GM18873 (cell line): ENCODE data around the gene VRK3.
"Not testable (repeated sequence)": the region's sequence is repeated elsewhere in the genome, so short reads cannot be mapped to it uniquely, and the experiment has no call there.

Experiments used
- ATAC-seq: cut with Tn5 transposase; IDR thresholded peaks from one replicate; pipeline ENCODE4 v1.9.1; 2021; ENCODE audit warnings: mild to moderate bottlenecking, moderate library complexity, moderate number of reproducible peaks; ENCODE audit not compliant: unreplicated experiment, low FRiP score

The VRK3 gene

DNA sequence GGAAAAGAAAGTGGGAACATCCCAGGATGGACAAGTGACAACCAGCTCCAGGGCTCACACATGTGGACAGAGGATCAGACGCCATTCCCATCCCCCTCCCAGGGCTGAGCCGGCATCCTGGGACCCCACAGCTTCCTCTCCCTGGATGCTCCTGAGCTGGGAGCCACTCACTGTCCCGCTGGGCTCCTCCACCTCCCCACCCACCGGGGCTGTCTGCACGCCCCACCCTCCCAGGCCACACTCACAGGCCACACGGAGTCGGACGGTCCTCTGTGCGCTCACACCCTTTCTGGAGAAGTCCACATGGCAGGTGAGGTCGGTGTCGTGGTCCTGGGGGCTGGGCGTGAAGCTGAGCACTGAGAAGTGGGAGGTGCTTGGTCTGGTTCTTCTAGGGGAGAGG is 65.3 kb downstream of the VRK3 start:
- ATAC-seq, result not testable (repeated sequence)

DNA sequence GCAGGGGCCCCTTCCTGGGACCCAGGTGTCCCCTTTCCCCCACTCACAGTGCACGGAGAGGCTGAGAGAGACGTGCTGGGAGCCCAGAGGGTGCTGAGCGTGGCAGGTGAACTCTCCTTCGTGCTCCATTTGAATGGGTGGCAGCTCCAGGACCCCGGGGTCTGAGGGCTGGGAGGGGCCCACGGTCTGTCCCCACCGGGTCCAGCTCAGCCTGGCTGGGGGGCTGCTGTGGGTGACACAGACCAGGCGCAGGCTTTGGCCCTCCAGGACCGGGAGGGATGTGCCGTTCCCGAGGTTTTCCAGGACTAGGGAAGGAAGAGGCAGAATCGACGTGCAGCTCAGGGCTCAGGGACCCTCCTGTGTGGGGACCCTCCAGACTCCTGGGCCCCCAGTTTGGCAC is 66.6 kb downstream of the VRK3 start:
- not testable (repeated sequence) for ATAC-seq

DNA sequence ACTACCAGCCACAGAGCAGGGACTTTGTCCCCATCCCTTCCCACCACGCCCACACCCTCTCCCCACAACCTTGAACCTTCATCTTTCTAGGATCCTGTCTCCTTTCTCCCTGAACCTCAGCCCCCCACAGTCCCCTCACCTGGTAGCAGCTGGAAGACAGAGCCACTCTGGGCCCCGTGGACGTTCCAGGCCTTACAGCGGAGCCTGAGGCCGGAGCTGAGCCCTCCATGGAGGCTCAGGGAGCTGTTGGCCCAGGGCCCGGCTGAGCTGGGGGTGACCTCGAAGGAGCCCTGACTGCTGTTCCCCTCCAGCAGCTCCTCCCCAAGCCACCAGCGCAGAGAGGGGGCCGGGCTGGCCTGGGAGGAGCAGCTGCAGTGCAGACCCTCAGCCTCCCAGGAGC is 67.0 kb downstream of the VRK3 start:
- ATAC-seq, result not testable (repeated sequence)

DNA sequence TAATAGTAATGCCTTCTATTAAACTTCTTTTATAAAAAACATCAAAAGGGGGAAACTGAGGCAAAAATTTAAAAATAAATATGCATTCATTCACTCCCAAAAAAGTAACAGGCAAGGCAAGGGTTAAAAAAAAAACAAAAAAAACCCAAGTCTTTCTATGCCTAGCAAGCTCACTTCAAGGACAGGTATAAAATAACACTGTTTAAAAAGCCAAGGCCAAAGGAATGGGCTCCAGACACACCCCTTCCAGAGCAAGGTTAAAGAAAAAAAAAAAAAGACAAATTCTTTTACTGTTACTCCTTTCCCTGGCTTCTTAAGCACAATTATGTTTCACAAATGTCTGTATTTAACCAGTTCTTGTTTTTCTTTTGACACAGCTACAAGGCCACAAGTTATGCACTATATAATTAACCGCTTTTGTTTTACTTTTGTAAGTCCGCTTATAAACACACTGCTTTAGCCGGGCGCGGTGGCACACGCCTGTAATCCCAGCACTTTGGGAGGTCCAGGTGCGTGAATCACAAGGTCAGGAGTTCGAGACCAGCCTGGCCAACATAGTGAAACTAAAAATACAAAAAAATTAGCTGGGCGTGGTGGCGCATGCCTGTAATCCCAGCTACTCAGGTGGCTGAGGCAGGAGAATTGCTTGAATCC is 67.8 kb downstream of the VRK3 start:
- no peak for ATAC-seq

DNA sequence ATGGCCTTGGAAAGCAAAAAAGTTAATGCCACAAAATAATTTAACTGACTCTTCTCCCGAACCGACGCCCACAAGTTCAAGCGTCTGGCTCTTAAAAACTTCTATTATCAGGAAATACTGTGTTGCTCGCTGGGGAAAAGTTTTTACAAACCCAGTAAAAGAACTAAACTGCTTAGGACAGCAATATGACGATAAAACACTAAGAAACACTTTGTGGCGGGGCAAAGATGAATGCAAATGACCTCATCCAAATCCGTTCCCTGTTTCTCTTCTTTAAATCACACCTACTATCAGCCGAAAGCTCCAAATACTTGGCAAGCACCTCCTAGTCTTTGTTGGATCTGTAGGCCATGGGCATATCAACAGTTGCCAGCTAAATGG is 69.1 kb downstream of the VRK3 start:
- ATAC-seq, result no peak

DNA sequence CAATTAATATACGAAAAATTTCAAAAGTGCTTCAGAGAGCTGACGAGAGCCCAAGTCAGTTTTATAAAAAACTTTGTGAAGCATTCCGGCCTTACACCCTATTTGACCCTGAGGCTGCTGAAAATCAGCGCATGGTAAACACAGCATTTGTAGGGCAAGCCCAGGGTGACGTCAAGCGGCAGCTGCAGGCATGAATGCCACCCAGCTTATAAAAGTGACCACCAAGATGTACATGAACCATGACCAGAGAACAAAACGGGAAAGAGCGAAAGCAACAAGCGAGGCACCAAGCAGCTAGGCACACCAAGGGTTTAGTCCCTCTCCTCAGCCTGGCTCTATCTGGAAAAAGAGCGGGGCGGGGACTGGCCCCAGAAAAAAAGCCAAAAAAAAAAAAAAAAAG is 70.2 kb downstream of the VRK3 start:
- ATAC-seq, result no peak

DNA sequence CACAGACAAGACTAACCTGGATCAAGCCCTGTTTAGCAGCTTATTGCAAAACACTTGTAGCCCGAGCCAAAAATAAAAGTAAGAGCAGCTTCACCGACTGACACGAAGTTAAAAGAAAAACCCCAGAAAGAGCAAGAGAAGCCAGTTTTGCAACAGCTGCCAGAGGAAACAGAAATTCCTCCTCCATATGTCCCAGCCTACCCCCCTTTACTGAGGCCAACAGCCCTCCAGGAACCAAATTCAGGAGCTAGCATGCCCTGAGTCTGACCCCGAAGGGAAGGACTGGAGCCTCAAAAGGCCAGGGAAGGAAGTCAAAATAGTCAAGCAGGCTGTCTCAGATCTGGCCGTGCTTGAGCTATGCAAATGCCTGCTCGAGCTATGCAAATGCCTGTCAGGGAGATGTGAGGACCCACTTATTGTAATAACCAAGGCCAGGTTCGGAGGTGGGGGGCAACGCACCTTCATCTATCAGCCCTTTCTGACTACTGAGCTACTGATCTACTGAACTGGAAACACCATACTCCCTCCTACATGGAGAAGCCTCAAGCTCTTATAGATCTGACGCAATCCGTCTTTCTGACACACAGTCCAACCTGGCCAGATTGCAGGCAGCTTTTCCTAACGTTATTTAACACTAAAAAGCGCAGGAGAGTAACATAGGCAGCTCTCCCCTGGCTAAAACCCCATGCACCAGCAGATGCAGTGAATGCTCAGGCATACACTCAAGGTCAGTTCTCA is 70.9 kb downstream of the VRK3 start:
- no peak for ATAC-seq

DNA sequence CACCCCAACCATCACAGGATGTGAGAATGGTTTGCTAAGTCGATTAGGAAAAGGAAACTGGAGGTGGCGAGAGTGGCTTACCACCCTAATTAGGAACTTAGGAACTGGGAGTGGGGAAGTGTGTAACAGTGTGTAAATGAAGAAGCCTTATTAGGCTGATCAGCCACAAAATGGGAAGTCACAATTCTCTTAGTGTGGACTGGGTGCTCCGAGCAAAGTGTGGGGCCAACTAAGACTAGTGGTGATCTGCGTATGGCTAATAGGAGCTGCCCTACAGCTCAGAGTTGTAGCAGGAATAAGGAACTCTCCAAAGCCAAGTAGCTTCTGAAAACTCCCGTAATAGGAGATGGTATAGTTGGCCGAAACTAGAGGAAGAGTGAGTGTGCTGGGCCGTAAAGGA is 71.8 kb downstream of the VRK3 start:
- no peak for ATAC-seq

DNA sequence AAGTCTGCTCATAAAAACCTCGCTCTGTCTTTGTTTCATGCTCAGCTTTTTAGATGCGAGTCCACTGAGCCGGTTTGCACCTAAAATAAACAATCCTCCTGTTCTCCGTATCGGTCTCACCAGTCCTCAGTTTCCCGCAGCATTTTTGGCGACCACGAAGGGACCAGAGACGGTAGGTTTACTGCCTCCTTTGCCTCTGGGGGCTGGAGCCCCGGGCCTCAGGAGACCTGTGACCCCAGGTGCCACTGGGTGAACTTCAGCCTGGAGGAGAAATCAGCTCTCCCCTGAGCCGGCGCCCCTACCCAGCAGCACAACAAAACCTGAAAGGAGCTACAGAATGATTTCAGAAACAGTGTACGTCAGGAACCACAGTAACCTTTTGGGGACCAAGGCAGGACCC is 72.3 kb downstream of the VRK3 start:
- ATAC-seq, result no peak

DNA sequence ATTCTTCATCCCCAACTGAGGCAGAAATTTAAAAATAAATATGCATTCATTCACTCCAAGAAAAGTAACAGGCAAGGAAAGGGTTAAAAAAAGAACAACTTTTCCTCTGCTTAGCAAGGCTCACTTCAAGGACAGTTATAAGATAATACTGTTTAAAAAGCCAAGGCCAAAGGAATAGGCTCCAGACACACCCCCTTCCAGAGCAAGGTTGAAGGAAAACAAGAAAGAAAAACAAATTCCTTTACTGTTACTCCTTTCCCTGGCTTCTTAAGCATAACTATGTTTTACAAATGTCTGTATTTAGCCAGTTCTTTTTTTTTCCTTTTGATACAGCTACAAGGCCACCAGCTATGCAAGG is 72.7 kb downstream of the VRK3 start:
- ATAC-seq, result no peak

DNA sequence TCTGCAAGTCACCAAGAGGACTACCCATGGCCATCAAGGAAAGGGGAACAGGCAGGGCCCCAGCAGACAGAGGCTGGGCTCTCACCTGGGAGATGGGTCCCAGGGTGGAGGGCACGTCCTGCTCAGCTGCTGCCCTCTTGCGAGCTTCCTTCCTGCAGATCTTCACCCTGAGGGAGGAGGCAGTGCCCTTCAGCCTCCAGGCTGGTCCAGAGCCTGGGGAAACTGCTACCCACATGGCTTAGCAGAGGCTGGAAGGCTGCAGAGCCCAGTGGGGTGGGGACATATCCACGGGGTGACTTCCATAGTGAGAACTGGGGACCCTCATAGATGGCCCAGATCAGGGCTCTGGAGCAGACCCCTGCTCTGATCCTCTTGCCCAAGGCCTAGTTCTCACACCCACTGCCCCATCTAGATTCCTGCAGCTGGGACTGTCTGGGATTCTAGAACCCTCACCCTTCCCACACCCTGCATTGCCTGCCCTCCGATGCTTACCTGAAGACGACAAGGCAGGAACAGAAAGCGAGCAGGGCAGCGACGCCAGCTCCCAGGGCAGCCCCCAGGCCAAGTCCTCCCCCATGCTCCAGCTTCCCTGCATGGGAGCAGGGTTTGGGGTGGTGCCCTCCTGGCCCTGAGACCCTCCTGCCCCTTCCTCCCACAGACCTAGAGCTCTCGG is 73.2 kb downstream of the VRK3 start:
- no peak for ATAC-seq

DNA sequence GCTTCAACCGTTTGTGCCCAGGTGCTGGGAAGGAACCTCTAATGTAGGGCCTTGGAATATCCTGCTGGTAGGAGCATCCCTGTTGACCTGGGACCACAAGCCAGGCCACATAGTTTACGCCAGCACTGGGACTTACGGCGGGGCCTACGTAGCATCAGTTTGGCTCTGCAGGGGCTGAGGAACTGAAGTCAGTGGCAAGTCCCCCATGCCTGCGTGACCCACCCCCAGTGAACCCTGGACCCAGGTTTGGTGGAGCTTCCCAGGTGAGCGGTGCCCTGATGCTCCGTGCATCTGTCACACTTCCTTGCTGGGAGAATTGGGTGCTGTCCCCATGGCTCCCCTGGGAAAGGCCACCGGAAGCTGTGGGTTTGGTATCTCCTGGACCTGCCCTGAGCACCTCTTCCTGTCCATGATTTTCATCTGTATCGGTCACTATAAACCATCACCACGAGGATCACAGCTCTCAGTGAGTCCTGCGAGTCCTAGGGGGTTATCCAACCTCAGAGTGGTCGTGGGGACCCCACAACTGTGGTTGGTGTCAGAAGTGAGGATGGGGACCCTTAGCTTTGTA is 74.1 kb downstream of the VRK3 start:
- ATAC-seq, result no peak

DNA sequence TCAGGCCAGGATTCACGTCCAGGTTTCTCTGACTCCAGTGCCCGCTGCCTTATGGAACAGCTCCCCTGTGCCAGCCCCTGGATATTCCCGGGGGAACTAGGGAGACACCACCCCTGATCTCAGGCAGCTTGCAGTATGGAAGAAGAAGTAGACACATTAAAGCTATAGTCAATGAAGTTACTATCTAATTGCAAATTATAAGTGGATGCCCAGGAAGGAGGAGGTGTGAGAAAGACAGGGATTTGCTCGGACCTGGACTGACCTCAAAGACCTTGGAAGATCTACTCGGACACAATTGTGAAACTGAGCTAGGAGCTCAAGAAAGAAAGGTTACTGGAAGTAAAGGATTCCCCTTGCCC is 74.6 kb downstream of the VRK3 start:
- ATAC-seq, result no peak

DNA sequence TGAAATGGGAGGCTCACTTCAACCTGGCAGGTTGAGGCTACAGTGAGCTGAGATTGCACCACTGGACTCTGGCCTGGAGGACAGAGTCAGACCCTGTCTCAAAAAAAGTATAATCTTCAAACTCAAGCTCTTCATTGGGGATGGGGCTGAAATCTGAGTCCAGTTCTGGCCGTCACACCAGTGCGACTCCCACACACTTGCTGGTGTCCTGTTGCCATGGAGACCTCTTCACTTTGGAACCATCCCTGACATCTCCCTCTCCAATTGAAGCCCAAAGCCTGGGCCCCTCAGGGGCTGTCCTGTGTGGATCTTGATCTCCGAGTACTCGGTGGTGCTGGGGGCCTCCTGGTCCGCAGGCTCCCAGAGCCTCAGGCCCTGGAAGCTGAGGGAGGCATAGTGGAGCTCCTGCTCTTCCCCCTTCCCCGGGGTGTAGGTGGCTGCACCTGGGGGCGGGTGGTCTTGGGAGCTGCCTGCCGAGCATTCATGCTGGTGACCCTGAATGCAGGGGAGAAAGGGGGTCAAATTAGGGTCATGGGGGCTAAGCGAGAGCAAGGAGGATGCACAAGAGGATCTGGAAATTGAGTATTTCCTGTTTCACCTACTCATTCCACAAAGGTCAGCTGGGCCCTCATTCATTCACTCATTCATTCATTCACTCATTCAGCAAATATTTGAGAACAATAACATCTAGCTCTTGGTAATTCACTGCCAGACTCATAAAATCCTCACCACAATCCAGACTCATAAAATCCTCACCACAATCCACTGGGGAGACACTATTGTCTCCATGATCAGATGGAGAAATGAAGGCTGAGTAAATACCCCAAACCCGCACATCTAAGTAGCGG is 75.2 kb downstream of the VRK3 start:
- no peak for ATAC-seq

DNA sequence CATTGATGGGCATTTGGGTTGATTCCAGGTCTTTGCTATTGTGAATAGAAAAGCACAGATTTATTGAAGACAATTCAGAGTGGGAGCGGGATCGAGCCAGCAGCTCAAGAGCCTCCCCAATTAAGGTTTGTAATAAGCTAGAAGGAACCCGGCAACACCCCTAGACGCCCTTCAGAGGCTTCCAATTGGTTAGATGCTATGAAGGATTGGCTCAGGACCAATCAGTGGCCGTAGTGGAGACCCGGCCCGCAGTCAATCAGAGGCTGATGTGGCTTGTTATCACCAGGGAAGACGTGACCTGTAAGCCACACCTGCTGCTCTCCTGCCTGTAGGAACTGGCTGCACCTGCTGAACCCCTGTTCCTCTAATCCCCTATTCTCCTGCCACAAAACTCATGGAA is 78.8 kb downstream of the VRK3 start:
- ATAC-seq, result no peak

DNA sequence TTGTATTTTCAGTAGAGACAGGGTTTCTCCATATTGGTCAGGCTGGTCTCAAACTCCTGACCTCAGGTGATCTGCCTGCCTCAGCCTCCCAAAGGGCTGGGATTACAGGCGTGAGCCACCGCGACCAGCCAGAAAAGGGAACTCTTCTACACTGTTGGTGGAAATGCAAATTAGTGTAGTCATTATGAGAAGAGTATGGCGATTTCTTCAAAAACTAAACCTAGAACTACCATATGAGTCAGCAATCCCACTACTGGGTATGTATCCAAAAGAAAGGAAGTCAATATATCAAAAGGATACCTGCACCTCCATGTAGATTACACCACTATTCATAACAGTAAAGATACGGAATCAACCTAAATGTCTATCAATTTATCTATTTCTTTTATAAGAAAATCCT is 80.6 kb downstream of the VRK3 start:
- ATAC-seq, result not testable (repeated sequence)

DNA sequence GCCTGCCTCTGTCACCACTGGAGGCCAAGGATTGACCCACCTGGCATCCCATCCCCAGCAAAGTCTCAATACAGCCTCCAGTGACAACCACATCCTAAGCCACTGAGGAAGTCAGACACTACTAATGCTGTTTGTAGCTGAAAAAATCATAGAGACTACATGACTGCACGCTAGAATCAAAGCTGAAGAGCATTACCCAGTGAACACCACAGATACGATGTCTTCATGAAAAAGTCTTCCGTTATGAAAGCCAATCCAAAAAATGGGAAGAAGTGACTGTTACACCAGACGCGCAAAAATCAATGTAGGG is 84.7 kb downstream of the VRK3 start:
- no peak for ATAC-seq

DNA sequence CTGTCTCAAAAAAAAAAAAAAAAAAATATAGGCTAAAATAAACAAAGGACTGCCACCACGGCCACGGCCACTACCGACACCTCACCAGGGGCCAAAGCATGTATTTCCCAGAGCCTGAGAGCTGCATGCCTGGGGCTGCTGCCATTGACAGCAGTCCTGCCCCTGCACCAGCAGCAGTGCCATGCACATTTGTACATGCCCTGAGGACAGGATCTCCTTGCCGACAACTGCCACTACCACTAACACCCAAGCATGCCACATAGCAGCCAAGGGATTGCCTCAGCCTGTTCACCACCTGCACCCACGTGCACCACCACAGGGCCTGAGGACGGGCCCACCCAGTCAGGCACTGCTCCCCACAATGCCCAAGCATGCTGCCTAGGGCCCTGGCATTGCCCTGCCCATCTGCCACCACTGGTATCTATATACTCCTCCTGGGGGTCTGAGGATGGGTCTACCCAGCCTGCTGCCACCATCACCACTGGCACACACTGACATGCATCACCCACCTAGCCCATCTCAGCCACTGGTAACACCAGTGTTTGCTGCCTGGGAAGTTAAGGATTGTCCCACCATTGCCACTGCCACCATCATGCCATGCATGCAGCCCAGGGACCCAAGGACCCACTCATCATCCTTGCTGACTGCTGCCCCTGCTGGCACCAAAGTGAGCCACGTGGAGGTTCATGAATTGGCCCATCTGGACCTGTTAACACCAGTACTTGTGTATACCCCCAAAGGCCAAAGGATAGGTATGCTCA is 85.3 kb downstream of the VRK3 start:
- no peak for ATAC-seq

DNA sequence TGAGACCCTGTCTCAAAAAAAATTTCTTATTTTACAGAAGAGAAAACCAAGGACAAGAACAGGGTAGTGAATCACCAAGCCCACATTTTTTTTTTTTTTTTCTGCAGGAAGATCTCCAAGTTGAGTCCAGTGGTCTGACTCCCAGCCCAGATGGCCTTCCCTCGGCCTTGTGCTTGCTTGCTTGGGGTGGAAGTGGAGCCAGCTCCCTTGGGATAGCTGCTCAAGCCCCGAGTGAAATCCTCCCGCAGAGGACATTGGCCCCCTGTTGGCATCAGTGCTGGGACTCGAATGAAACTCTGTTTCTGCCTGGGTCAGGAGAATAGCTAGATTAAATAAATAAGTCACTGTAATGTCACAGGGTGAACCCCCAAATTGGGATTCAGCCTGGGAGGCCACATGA is 86.5 kb downstream of the VRK3 start:
- ATAC-seq, result no peak

DNA sequence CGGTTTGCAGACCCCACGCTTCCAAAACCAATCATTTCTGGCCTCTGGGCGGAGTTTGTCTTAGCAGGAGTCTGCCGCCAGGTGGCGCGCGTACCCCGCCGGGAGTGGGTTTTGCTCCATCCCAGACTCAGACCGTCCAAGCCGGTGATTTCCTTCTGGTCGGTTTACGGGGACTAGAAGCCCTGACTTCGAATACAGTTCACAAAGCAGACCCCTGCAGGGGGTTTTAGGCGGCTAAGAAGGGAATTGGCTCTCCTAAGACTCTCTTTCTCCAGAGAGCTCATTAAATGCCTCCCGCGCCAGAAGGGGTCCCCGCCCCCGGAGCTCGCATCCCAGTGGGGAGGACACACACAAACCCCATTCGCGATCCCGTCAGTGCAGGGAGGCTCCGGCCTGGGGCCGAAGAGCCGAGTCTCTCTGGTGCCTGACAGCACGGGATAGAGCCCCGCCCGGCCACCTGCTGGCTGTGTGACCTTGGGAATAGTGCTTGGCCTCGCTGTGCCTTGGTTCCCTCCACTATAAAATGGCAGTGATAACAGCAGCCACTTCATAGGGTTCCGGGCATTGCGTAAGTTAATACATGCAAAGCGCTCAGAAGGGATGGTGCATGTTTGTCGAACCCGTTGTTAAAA is 87.3 kb downstream of the VRK3 start:
- ATAC-seq, result no peak
